ENCODE results near the gene LMAN1L. TPM values are rescaled to one million over a fixed set of nuclear protein-coding genes. Genes with fewer than 3 reads are reported as not detected.

Gene LMAN1L
- total RNA-seq, 1 experiment from 2014 or later, result not detected

DNA sequence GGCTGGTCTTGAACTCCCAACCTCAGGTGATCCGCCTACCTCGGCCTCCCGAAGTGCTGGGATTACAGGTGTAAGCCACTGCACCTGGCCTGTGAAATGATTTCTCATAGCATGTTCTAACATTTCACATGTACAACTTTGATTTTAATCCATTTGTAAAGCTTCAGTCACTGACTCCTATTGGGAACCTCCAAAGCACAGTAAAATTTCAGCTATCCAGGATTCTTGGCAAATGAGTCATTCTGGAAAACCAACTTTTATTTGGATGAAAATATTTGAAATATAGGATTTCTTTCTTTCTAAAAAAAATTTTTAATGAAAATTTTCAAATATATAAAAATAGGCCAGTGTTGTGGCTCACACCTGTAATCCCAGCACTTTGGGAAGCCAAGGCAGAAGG is 2.7 kb upstream of the LMAN1L start:
- no peaks in the 10 kb centered on the region for H3K4me1 ChIP-seq (ENCODE audit: insufficient read depth, low read length)
- H2AFZ ChIP-seq (ENCODE audit: low read length), result no peak overlapping the region
- no peaks in the 10 kb centered on the region for H4K20me1 ChIP-seq (ENCODE audit: control insufficient read depth, insufficient read depth, insufficient read length)
- no peak overlapping the region for H3K27ac ChIP-seq (ENCODE audit: insufficient read length, low read depth, low read length)
- H3K27me3 ChIP-seq (ENCODE audit: insufficient read depth, low read length), result no peaks in the 10 kb centered on the region
- H3K79me2 ChIP-seq (ENCODE audit: insufficient read depth, low read length), result no peaks in the 10 kb centered on the region
- no peak overlapping the region for H4K8ac ChIP-seq (replicated peaks; ENCODE audit: insufficient read length, low read depth, low read length)
- H3K14ac ChIP-seq (ENCODE audit: insufficient read depth, low read length), result no peak overlapping the region
- no peak overlapping the region for H3K18ac ChIP-seq (ENCODE audit: insufficient read length, low read depth, low read length)
- WGBS (ENCODE audit: extremely low coverage, insufficient read length, low lambda C conversion rate), result no CpG with 5 or more reads among the region's 3 CpGs
- no peak overlapping the region for H3K4me3 Mint-ChIP-seq
- no peaks in the 10 kb centered on the region for H3K23me2 ChIP-seq (ENCODE audit: insufficient read length, low read depth, low read length, poor library complexity, severe bottlenecking)
- H3K9me3 Mint-ChIP-seq, result no peaks in the 10 kb centered on the region
- no peaks in the 10 kb centered on the region for H3K79me1 ChIP-seq (ENCODE audit: insufficient read depth, low read depth, low read length, poor library complexity, severe bottlenecking)
- no peak overlapping the region for H2BK12ac ChIP-seq (ENCODE audit: insufficient read length, low read depth, low read length)
- H3K4ac ChIP-seq (ENCODE audit: low read depth, low read length), result no peak overlapping the region
- H3K23ac ChIP-seq (ENCODE audit: insufficient read length, low read depth, low read length), result no peak overlapping the region
- H2BK15ac ChIP-seq (ENCODE audit: low read depth, low read length), result no peak overlapping the region
- H3K27me3 Mint-ChIP-seq (ENCODE audit: low read depth), result peaks cover 8% of the 10 kb centered on the region
- no peaks in the 10 kb centered on the region for H3K9me3 ChIP-seq (ENCODE audit: control insufficient read depth, low read depth, low read length)
- no peak overlapping the region for H2BK5ac ChIP-seq (ENCODE audit: insufficient read length, low read length)
- H3T11ph ChIP-seq (ENCODE audit: low read length), result no peak overlapping the region
- TF ChIP-seq CTCF (conservative IDR thresholded peaks at IDR 0.05), result no peak
- H3K56ac ChIP-seq (ENCODE audit: insufficient read length, low read depth, low read length), result no peak overlapping the region
- no peak overlapping the region for H3K27ac Mint-ChIP-seq
- H3K4me1 Mint-ChIP-seq, result peaks cover 9 to 16% of the 10 kb centered on the region in 2 experiments
- DNase-seq, result no peak
- H3K4me2 ChIP-seq (ENCODE audit: insufficient read depth, insufficient read length, low read length), result no peak overlapping the region
- no peak overlapping the region for H3K9ac ChIP-seq (ENCODE audit: extremely low read depth, insufficient read length, low read length)
- no peaks in the 10 kb centered on the region for H3K36me3 Mint-ChIP-seq (ENCODE audit: insufficient read depth in 1 of 3, low read depth in 3 of 3)
- no peak overlapping the region for H2BK120ac ChIP-seq (ENCODE audit: low read depth, low read length, poor library complexity, severe bottlenecking)
- H2AK5ac ChIP-seq (ENCODE audit: insufficient read length, low read length), result no peak overlapping the region
- no peak overlapping the region for H4K5ac ChIP-seq (ENCODE audit: insufficient read length, low read depth, low read length)
- no peak overlapping the region for H2BK20ac ChIP-seq (ENCODE audit: low read depth, low read length, poor library complexity, severe bottlenecking)
- no peak overlapping the region for H4K91ac ChIP-seq (ENCODE audit: insufficient read length, low read depth, low read length)

Data from H9 (cell line).